HepG2 (cell line): Measurements from ENCODE around the gene HEBP1. TPM values are rescaled to one million over a fixed set of nuclear protein-coding genes. Genes with fewer than 3 reads are reported as not detected.

Experiments
- ATAC-seq: fragments of 200-7000 bp; cut with Tn5 transposase; 3 replicates; pipeline ENCODE4 v1.9.1; 2020; ENCODE audit warnings: mild to moderate bottlenecking, moderate library complexity
- BruUV-seq: library from RNA; stranded (reverse); fragments of 400-500 nt; replicated peaks from 2 replicates; lab custom pipeline; 2021; lab: Mats Ljungman, UMichigan
- CTCF ChIA-PET: fragments of 300-600 bp; formaldehyde crosslinking; extraction: SDS; loops from one replicate; lab custom pipeline; 2021; ENCODE audit warnings: low total read pairs, inconsistent platforms, low intra/inter-chr PET ratio; lab: Yijun Ruan, JAX
- POLR2A ChIA-PET: fragments of 350-600 bp; sonication (Branson Sonifier 250); formaldehyde crosslinking; loops from one replicate; lab custom pipeline; 2020; ENCODE audit warnings: antibody characterized with exemption, inconsistent platforms; lab: Yijun Ruan, JAX
- DNase-seq: peaks from one replicate; pipeline ENCODE4 v3.0.0-alpha.2; 2015; ENCODE audit warnings: low spot score
- FAIRE-seq: peaks from 3 replicates; lab custom pipeline; 2011; peaks lifted over from hg19 to GRCh38; lab: Jason Lieb, UNC
- H2AFZ ChIP-seq: one replicate; pipeline ENCODE4 v1.6.1; 2011; ENCODE audit warnings: low read length, inconsistent platforms
- H3K27ac ChIP-seq: fragments of 300-600 bp; 3 replicates; pipeline ENCODE4 v1.8.0; 2011; ENCODE audit warnings: mixed run types, mild to moderate bottlenecking, mixed read lengths, low read length, inconsistent platforms; ENCODE audit not compliant: insufficient read depth; ENCODE audit errors: extremely low read length
- H3K27me3 ChIP-seq, 2 experiments: fragments of 200-600 bp in 1 of 2; 2 replicates in 1 of 2; 3 replicates in 1 of 2; pipeline versions ENCODE4 v1.6.0 to v1.8.0; 2011; ENCODE audit warnings: low read length in 2 of 2, mild to moderate bottlenecking in 2 of 2, moderate library complexity in 2 of 2, inconsistent platforms in 1 of 2; ENCODE audit not compliant: insufficient read depth in 2 of 2, control insufficient read depth in 1 of 2
- H3K36me3 ChIP-seq, 2 experiments: fragments of 200-600 bp in 1 of 2; replicated peaks in 1 of 2; 2 replicates in 1 of 2; 3 replicates in 1 of 2; pipeline versions ENCODE4 v1.5.1 to v1.8.0; 2011; ENCODE audit warnings: low read length in 2 of 2, inconsistent platforms in 1 of 2; ENCODE audit not compliant: insufficient read depth in 2 of 2, control insufficient read depth in 1 of 2
- H3K4me1 ChIP-seq: 2 replicates; pipeline ENCODE4 v1.5.1; 2012; ENCODE audit warnings: low read length, inconsistent platforms; ENCODE audit not compliant: insufficient read depth
- H3K4me2 ChIP-seq: 2 replicates; pipeline ENCODE4 v1.6.0; 2011; ENCODE audit warnings: low read depth, low read length, inconsistent platforms
- H3K4me3 ChIP-seq, 3 experiments: fragments of 200-600 bp in 1 of 3; sonication (generic), shearing (Covaris generic) in 1 of 3; replicated peaks in 1 of 3; 2 replicates each; pipeline ENCODE4 v1.5.1; 2011 to 2016; ENCODE audit warnings: low read length in 3 of 3, inconsistent platforms in 2 of 3, low read depth in 2 of 3, mild to moderate bottlenecking in 2 of 3, control low read depth in 1 of 3, mixed read lengths in 1 of 3; ENCODE audit not compliant: insufficient read depth in 1 of 3
- H3K79me2 ChIP-seq: one replicate; pipeline ENCODE4 v1.6.1; 2011; ENCODE audit warnings: low read length, inconsistent platforms; ENCODE audit not compliant: insufficient read depth
- H3K9ac ChIP-seq: 2 replicates; pipeline ENCODE4 v1.6.0; 2011; ENCODE audit warnings: mild to moderate bottlenecking, low read depth, low read length, inconsistent platforms; ENCODE audit not compliant: insufficient read depth
- H3K9me3 ChIP-seq: 2 replicates; pipeline ENCODE4 v1.5.1; 2012; ENCODE audit warnings: mild to moderate bottlenecking, low read length
- H4K20me1 ChIP-seq: 2 replicates; pipeline ENCODE4 v1.6.0; 2011; ENCODE audit warnings: inconsistent platforms, mild to moderate bottlenecking, low read length, moderate library complexity; ENCODE audit not compliant: insufficient read depth
- CTCF ChIP-seq: sonication (generic); formaldehyde crosslinking; IDR thresholded peaks from 2 replicates; pipeline ENCODE4 v1.5.0; 2020; ENCODE audit warnings: mild to moderate bottlenecking, missing genetic modification reagents, moderate library complexity
- IRX3 ChIP-seq: sonication (generic); formaldehyde crosslinking; IDR thresholded peaks from 2 replicates; pipeline ENCODE4 v1.8.1; 2023; ENCODE audit warnings: mild to moderate bottlenecking, low read depth, missing genetic modification reagents, borderline replicate concordance
- RAD21 ChIP-seq: fragments of 450-650 bp; formaldehyde crosslinking; IDR thresholded peaks from 2 replicates; pipeline ENCODE4 v1.5.0; 2020; ENCODE audit warnings: mild to moderate bottlenecking
- RARA ChIP-seq: IDR thresholded peaks from 2 replicates; pipeline ENCODE4 v1.6.1; 2016; ENCODE audit warnings: missing genetic modification reagents, missing compliant biosample characterization
- SMC3 ChIP-seq: IDR thresholded peaks from 2 replicates; pipeline ENCODE4 v1.6.1; 2011; ENCODE audit warnings: low read length, improper control_type of control experiment
- STAG1 ChIP-seq: sonication (generic); formaldehyde crosslinking; IDR thresholded peaks from 2 replicates; pipeline ENCODE4 v1.4.0; 2020; ENCODE audit warnings: missing genetic modification reagents
- YEATS4 ChIP-seq: sonication (generic); formaldehyde crosslinking; IDR thresholded peaks from 2 replicates; pipeline ENCODE4 v1.4.0; 2020; ENCODE audit warnings: missing genetic modification reagents, borderline replicate concordance
- WGBS: methylation state at CpG from one replicate; pipeline ENCODE4 v1.1.6; 2017; ENCODE audit warnings: low lambda C conversion rate; 5-methylcytosine and 5-hydroxymethylcytosine counted together
- in situ Hi-C: cut with HindIII; loops from 2 replicates; pipeline ENCODE4 v1.10.0; 2017; ENCODE audit warnings: low pct_unique_long_range_greater_than_20kb; ENCODE audit not compliant: extremely low pct_ligation_motif_present
- intact Hi-C: fragments of 100-400 bp; cut with micrococcal nuclease; formaldehyde crosslinking; loops from one replicate; pipeline ENCODE4 v1.10.0; 2022; ENCODE audit not compliant: unreplicated experiment
- polyA plus RNA-seq, 8 experiments: library from polyadenylated mRNA; depleted of rRNA in 3 of 8; stranded (reverse) in 7 of 8; unstranded in 1 of 8; fragments of >200 nt; fragmentation: Illumina TruSeq in 4 of 8; extraction: Trizol in 4 of 8; gene quantifications; 2 replicates each; pipeline versions ENCODE4 v1.2.1 to v1.2.3, GENCODE V29; 2011 to 2016; ENCODE audit warnings: low read depth in 4 of 8, missing spikeins in 1 of 8, mixed read lengths in 1 of 8; ENCODE audit not compliant: insufficient read depth in 1 of 8
- total RNA-seq, 5 experiments: library from RNA; depleted of rRNA; stranded (reverse); fragments of >200 nt; fragmentation: Illumina TruSeq; extraction: Trizol; gene quantifications; 2 replicates each; pipeline ENCODE4 v1.2.3, GENCODE V29; 2016; ENCODE audit warnings: low read depth in 1 of 5

HEBP1 gene
- total and polyA plus RNA-seq, 2 of the 13 experiments (the other 11 are each of a cell fraction or from before 2014, with no cell fraction given): 7.8 to 9.4 TPM

- TF ChIP-seq IRX3 (CRISPR knock-in tag): no peak
- TF ChIP-seq, all 625 proteins: peak for 0
These were observed 15.9 kb downstream of the HEBP1 start (continued) for GRCh38 chr12:12984149-12984548.

- no peaks in the 10 kb centered on the region for H3K27me3 ChIP-seq
- ATAC-seq (peak; percentile 78), DNase-seq (peak; percentile 30), FAIRE-seq (peak; percentile 62)
- no peak overlapping the region for H3K9ac ChIP-seq
- no peaks in the 10 kb centered on the region for H4K20me1 ChIP-seq
- BruUV-seq: no TSS peak
- H2AFZ ChIP-seq: no peak overlapping the region
- intact Hi-C loops (loop anchor here (1.0 to 5.0 kb wide), 2 partner anchors 67 to 196 kb away; partner anchors contain the start of gene APOLD1), in situ Hi-C loops (loop anchor here (5.0 kb wide), 1 partner anchor 66 kb away; no protein-coding TSS in a partner anchor)
- TF ChIP-seq YEATS4 (CRISPR knock-in tag): no peak
- peak; percentile 62 for TF ChIP-seq SMC3
- peak; percentile 68 for TF ChIP-seq STAG1 (CRISPR knock-in tag)
- TF ChIP-seq RARA: no peak
- peak; percentile 62 for TF ChIP-seq CTCF (CRISPR knock-in tag)
- TF ChIP-seq RAD21 (CRISPR knock-in tag): 0 out of 2 replicates have a peak, but pooled peaks have one; percentile 15
- H3K4me2 ChIP-seq: no peak overlapping the region
- ChIA-PET CTCF (interaction anchor here (0.9 to 3.0 kb wide), 4 partner anchors 65 to 147 kb away, joined by 3 to 31 read pairs (median 4); no protein-coding TSS in a partner anchor), POLR2A (no interaction called here)
- H3K9me3 ChIP-seq: no peaks in the 10 kb centered on the region
- H3K79me2 ChIP-seq: no peaks in the 10 kb centered on the region
- H3K27ac ChIP-seq: no peak overlapping the region
- peaks cover 17 to 73% of the 10 kb centered on the region in 2 experiments for H3K36me3 ChIP-seq
- no peak overlapping the region for H3K4me3 ChIP-seq
- 80% methylated on average over 9 of the region's 9 CpGs for WGBS
- H3K4me1 ChIP-seq: no peaks in the 10 kb centered on the region
These were observed 16.5 kb downstream of the HEBP1 start for GRCh38 chr12:12983420-12984035.
